Measurements from ENCODE around the gene CALN1.

Gene CALN1

GRCh38 chr7:72053292-72053691 lies 358.8 kb downstream of the CALN1 start:
- no peaks in the 10 kb centered on the region for H3K9me3 ChIP-seq (ENCODE audit: severe bottlenecking)
- no peak overlapping the region for H3K27ac ChIP-seq (ENCODE audit: poor library complexity, severe bottlenecking)
- no peak for DNase-seq (ENCODE audit: low spot score)
- TF ChIP-seq CTCF (IDR thresholded peaks at IDR 0.05; ENCODE audit: poor library complexity, severe bottlenecking) = no peak
- no peak overlapping the region for H3K4me3 ChIP-seq (ENCODE audit: severe bottlenecking)
- H3K27me3 ChIP-seq (ENCODE audit: insufficient read depth, poor library complexity, severe bottlenecking) = no peaks in the 10 kb centered on the region
- no peak for ATAC-seq (ENCODE audit: low read depth)
- no peaks in the 10 kb centered on the region for H3K36me3 ChIP-seq (ENCODE audit: low read depth)
- no peaks in the 10 kb centered on the region for H3K4me1 ChIP-seq (ENCODE audit: insufficient read depth, poor library complexity, severe bottlenecking)

- no peak overlapping the region for H3K4me3 ChIP-seq (ENCODE audit: severe bottlenecking)
- no peaks in the 10 kb centered on the region for H3K4me1 ChIP-seq (ENCODE audit: insufficient read depth, poor library complexity, severe bottlenecking)
- DNase-seq (ENCODE audit: low spot score) = no peak
- no peaks in the 10 kb centered on the region for H3K36me3 ChIP-seq (ENCODE audit: low read depth)
- no peaks in the 10 kb centered on the region for H3K9me3 ChIP-seq (ENCODE audit: severe bottlenecking)
- no peaks in the 10 kb centered on the region for H3K27me3 ChIP-seq (ENCODE audit: insufficient read depth, poor library complexity, severe bottlenecking)
- H3K27ac ChIP-seq (ENCODE audit: poor library complexity, severe bottlenecking) = no peak overlapping the region
- TF ChIP-seq CTCF (IDR thresholded peaks at IDR 0.05; ENCODE audit: poor library complexity, severe bottlenecking) = no peak
- ATAC-seq (ENCODE audit: low read depth) = no peak
Measured at GRCh38 chr7:72048420-72048819, 363.7 kb downstream of the CALN1 start.

GRCh38 chr7:72042855-72043254 lies 369.3 kb downstream of the CALN1 start:
- H3K4me1 ChIP-seq (ENCODE audit: insufficient read depth, poor library complexity, severe bottlenecking) = no peaks in the 10 kb centered on the region

GRCh38 chr7:72040641-72041040 lies 371.5 kb downstream of the CALN1 start:
- DNase-seq (ENCODE audit: low spot score) (no peak), ATAC-seq (ENCODE audit: low read depth) (no peak)
- Histone ChIP-seq H3K27ac (ENCODE audit: poor library complexity, severe bottlenecking) (no peak overlapping the region), H3K36me3 (ENCODE audit: low read depth) (no peaks in the 10 kb centered on the region), H3K9me3 (ENCODE audit: severe bottlenecking) (no peaks in the 10 kb centered on the region), H3K4me3 (ENCODE audit: severe bottlenecking) (no peak overlapping the region), H3K27me3 (ENCODE audit: insufficient read depth, poor library complexity, severe bottlenecking) (no peaks in the 10 kb centered on the region), H3K4me1 (ENCODE audit: insufficient read depth, poor library complexity, severe bottlenecking) (no peaks in the 10 kb centered on the region)
- TF ChIP-seq CTCF (IDR thresholded peaks at IDR 0.05; ENCODE audit: poor library complexity, severe bottlenecking) = no peak

More at GRCh38 chr7:72042855-72043254, 369.3 kb downstream of the CALN1 start:
- Histone ChIP-seq H3K27ac (ENCODE audit: poor library complexity, severe bottlenecking) (no peak overlapping the region), H3K27me3 (ENCODE audit: insufficient read depth, poor library complexity, severe bottlenecking) (no peaks in the 10 kb centered on the region), H3K4me3 (ENCODE audit: severe bottlenecking) (no peak overlapping the region), H3K9me3 (ENCODE audit: severe bottlenecking) (no peaks in the 10 kb centered on the region), H3K36me3 (ENCODE audit: low read depth) (no peaks in the 10 kb centered on the region)
- DNase-seq (ENCODE audit: low spot score) (no peak), ATAC-seq (ENCODE audit: low read depth) (no peak)
- no peak for TF ChIP-seq CTCF (IDR thresholded peaks at IDR 0.05; ENCODE audit: poor library complexity, severe bottlenecking)

GRCh38 chr7:72039460-72039859 lies 372.7 kb downstream of the CALN1 start:
- no peaks in the 10 kb centered on the region for H3K9me3 ChIP-seq (ENCODE audit: severe bottlenecking)
- no peaks in the 10 kb centered on the region for H3K36me3 ChIP-seq (ENCODE audit: low read depth)
- no peak overlapping the region for H3K4me3 ChIP-seq (ENCODE audit: severe bottlenecking)
- no peaks in the 10 kb centered on the region for H3K27me3 ChIP-seq (ENCODE audit: insufficient read depth, poor library complexity, severe bottlenecking)
- H3K4me1 ChIP-seq (ENCODE audit: insufficient read depth, poor library complexity, severe bottlenecking) = no peaks in the 10 kb centered on the region
- DNase-seq (ENCODE audit: low spot score) (no peak), ATAC-seq (ENCODE audit: low read depth) (no peak)
- no peak overlapping the region for H3K27ac ChIP-seq (ENCODE audit: poor library complexity, severe bottlenecking)
- no peak for TF ChIP-seq CTCF (IDR thresholded peaks at IDR 0.05; ENCODE audit: poor library complexity, severe bottlenecking)

Measured in RWPE2 (cell line).